Adipocyte (in vitro differentiated cells): ENCODE measurements around the gene ADSS2.

Experiments used
- DNase-seq: peaks from one replicate; pipeline ENCODE4 v3.0.0-alpha.2; 2015; ENCODE audit warnings: low read depth
- H3K27me3 ChIP-seq: replicated peaks from 2 replicates; pipeline ENCODE4 v1.7.0; 2013; ENCODE audit warnings: mild to moderate bottlenecking, low read length, moderate library complexity; ENCODE audit not compliant: control insufficient read depth, insufficient read depth
- H3K36me3 ChIP-seq: 2 replicates; pipeline ENCODE4 v1.7.0; 2013; ENCODE audit warnings: low read length, mild to moderate bottlenecking, moderate library complexity; ENCODE audit not compliant: control insufficient read depth, insufficient read depth, severe bottlenecking
- H3K4me1 ChIP-seq: 2 replicates; pipeline ENCODE4 v1.7.0; 2013; ENCODE audit warnings: mild to moderate bottlenecking, low read length, moderate library complexity; ENCODE audit not compliant: control insufficient read depth, insufficient read depth
- H3K4me3 ChIP-seq: 2 replicates; pipeline ENCODE4 v1.7.0; 2013; ENCODE audit warnings: mild to moderate bottlenecking, low read length, moderate library complexity
- H3K9ac ChIP-seq: 2 replicates; pipeline ENCODE4 v1.7.0; 2013; ENCODE audit warnings: mild to moderate bottlenecking, low read length, moderate library complexity
- H3K9me3 ChIP-seq: 2 replicates; pipeline ENCODE4 v1.7.0; 2013; ENCODE audit warnings: mild to moderate bottlenecking, low read length, moderate library complexity; ENCODE audit not compliant: control insufficient read depth

ADSS2 gene

GRCh38 chr1:244458781-244459180, 7.1 kb upstream of the ADSS2 start:
- Histone ChIP-seq H3K4me1 (peaks cover 6% of the 10 kb centered on the region), H3K9me3 (no peaks in the 10 kb centered on the region), H3K4me3 (no peak overlapping the region), H3K9ac (no peak overlapping the region), H3K36me3 (no peaks in the 10 kb centered on the region), H3K27me3 (no peaks in the 10 kb centered on the region)
- DNase-seq: no peak

- H3K9ac ChIP-seq: no peak overlapping the region
- peaks cover 13% of the 10 kb centered on the region for H3K4me1 ChIP-seq
- no peaks in the 10 kb centered on the region for H3K36me3 ChIP-seq
- no peaks in the 10 kb centered on the region for H3K9me3 ChIP-seq
- DNase-seq: no peak
- no peaks in the 10 kb centered on the region for H3K27me3 ChIP-seq
- no peak overlapping the region for H3K4me3 ChIP-seq
Observed at GRCh38 chr1:244456586-244456985, 4.9 kb upstream of the ADSS2 start.

- no peak overlapping the region for H3K9ac ChIP-seq
- H3K36me3 ChIP-seq: no peaks in the 10 kb centered on the region
- H3K4me3 ChIP-seq: peak overlapping the region; percentile 9
- no peaks in the 10 kb centered on the region for H3K27me3 ChIP-seq
- peaks cover 22% of the 10 kb centered on the region for H3K4me1 ChIP-seq
- no peak for DNase-seq
- no peaks in the 10 kb centered on the region for H3K9me3 ChIP-seq
Observed at GRCh38 chr1:244454412-244454811, 2.7 kb upstream of the ADSS2 start.

GRCh38 chr1:244451951-244452795, 464 bp upstream of the ADSS2 start:
- no peaks in the 10 kb centered on the region for H3K9me3 ChIP-seq
- DNase-seq: peak; percentile 100

GRCh38 chr1:244450597-244451538, 841 bp downstream of the ADSS2 start:
- Histone ChIP-seq H3K4me1 (peaks cover 34% of the 10 kb centered on the region), H3K36me3 (no peaks in the 10 kb centered on the region)
- peak; percentile 87 for DNase-seq

More at GRCh38 chr1:244451951-244452795, 464 bp upstream of the ADSS2 start:
- no peaks in the 10 kb centered on the region for H3K27me3 ChIP-seq
- peaks cover 31% of the 10 kb centered on the region for H3K4me1 ChIP-seq
- peak overlapping the region; percentile 99 for H3K4me3 ChIP-seq
- peak overlapping the region; percentile 80 for H3K9ac ChIP-seq
- H3K36me3 ChIP-seq: no peaks in the 10 kb centered on the region

DNA sequence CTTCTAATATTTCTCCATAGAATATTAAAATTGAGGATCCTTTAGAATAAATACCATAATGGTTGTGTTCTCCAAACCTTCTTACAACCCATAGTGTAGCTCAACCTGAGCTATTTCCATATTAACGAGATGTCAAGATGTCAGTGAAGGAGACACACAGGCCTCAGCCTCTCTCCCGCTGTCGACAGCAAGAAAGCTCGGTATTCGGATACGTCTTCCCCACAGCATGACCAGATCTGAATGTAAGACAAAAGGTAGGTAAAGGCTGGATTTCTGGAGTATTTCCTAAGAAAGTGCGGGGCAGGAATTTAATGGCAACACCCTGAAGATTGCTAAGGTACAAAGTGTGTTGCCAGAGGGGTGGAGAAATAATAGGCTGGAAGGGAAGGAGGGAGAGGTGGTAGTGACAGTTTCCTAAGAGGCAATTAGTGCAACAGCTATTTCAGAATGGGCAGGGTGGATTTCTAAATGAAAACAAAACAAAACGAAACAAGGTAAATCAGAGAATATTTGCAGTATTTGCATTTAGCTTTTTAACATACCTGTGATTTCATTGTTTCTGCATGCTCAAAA, 1.7 kb downstream of the ADSS2 start:
- no peaks in the 10 kb centered on the region for H3K27me3 ChIP-seq
- H3K36me3 ChIP-seq: no peaks in the 10 kb centered on the region
- peaks cover 42% of the 10 kb centered on the region for H3K4me1 ChIP-seq
- H3K9ac ChIP-seq: peak overlapping the region; percentile 99
- DNase-seq: no peak
- H3K9me3 ChIP-seq: no peaks in the 10 kb centered on the region
- H3K4me3 ChIP-seq: peak overlapping the region; percentile 99

More at GRCh38 chr1:244450597-244451538, 841 bp downstream of the ADSS2 start:
- H3K9me3 ChIP-seq: no peaks in the 10 kb centered on the region
- H3K27me3 ChIP-seq: no peaks in the 10 kb centered on the region
- peak overlapping the region; percentile 99 for H3K9ac ChIP-seq
- H3K4me3 ChIP-seq: peak overlapping the region; percentile 99

DNA sequence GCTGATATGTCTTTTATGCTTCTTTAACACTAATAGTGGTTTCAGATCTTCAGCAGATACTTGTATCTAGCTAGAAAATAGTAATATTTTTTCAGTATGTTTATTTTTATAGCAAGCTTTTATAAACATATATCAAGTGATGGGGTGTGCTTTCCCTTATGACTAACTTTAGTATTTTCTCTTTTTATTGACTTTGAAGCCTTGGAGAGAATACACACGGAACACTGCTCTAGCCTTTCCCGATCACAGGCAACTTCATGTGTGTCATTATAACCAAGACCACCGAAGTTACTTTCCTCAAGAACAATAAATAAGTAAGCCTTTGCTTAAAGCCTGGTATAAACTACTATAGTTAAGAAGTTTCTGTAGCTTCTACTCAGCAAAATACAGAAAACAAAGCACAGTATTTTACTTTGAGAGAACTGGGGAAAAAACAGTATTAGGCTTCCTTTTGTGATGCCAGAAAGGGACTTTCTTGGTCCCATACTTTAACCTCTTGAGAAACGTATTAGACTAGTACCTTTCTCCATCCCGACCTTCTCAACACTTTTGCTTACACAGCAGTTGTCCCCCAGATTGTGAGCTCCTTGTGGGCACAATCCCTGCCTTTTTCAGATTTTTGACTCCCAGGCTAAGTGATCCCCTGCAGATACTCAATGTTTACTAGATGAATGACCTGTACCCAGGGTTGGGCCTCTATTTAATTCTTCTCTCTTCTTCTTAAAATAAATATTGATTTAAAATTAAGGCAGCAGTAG, 3.3 kb downstream of the ADSS2 start:
- Histone ChIP-seq H3K9ac (no peak overlapping the region), H3K27me3 (no peaks in the 10 kb centered on the region), H3K4me1 (peaks cover 48% of the 10 kb centered on the region), H3K9me3 (no peaks in the 10 kb centered on the region), H3K36me3 (no peaks in the 10 kb centered on the region), H3K4me3 (no peak overlapping the region)
- no peak for DNase-seq

DNA sequence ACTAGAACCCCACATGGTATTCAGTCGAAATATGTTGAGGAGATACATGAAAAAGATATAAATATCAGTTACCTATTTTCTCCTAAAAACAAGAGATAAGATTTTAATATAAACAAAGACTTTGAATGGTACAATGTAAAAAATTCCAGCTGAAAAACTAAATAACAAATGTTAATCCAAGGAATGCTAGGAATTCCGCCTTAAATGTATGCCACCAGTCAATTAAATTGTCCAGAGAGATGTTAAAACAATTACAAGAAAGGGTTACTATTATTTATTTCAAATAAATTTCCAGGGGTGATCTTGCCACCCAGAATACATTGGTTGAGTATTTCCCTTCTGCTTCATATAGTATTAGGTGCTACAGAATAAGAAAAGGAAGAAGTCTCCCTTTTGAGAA, 4.2 kb downstream of the ADSS2 start:
- Histone ChIP-seq H3K9ac (no peak overlapping the region), H3K36me3 (no peaks in the 10 kb centered on the region), H3K4me1 (peaks cover 43% of the 10 kb centered on the region), H3K9me3 (no peaks in the 10 kb centered on the region), H3K4me3 (no peak overlapping the region), H3K27me3 (no peaks in the 10 kb centered on the region)
- no peak for DNase-seq

GRCh38 chr1:244447024-244447423, 4.7 kb downstream of the ADSS2 start:
- Histone ChIP-seq H3K36me3 (no peaks in the 10 kb centered on the region), H3K4me1 (peaks cover 40% of the 10 kb centered on the region), H3K9me3 (no peaks in the 10 kb centered on the region), H3K27me3 (no peaks in the 10 kb centered on the region), H3K4me3 (no peak overlapping the region), H3K9ac (no peak overlapping the region)
- no peak for DNase-seq

DNA sequence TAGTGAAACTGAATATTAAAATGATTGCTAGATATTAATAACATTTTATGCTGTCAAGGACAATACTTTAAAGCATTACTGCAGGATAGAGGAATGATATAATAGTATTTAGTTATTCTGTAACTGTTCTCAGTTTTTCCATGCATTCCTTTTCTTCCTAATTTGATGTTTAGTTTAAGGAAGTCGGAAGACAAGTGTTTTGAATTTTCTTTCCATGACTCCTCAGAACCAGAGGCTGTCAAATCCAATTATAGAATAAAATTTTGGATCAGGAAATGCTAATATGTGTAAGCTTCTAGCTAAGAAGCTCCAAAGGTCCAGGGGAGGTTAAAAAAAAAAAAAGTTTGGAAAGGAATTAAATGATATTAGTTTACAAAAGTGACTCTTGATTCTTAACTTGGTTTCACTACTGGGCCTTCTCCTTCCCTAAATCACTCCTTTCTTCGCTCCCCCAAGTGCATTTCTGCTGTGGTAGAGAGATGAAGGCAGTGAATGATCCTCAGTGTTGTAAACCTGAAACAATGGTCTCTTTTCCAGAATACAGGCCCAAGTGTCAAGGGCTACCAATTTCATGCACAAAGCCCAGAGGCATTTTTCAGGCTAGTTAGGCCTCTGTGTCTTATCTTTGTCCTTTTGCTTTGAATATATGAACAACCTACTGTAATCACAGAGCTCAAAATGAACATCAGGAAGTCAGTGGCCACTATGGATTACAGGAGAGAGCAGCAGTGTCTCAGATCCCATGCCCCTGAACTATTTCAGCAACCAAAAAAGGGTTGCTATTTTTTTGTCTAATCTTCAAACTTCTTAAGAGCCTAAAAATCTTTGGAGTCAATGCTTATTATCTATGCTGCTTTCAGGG, 6.2 kb downstream of the ADSS2 start:
- no peaks in the 10 kb centered on the region for H3K27me3 ChIP-seq
- no peaks in the 10 kb centered on the region for H3K9me3 ChIP-seq
- no peaks in the 10 kb centered on the region for H3K36me3 ChIP-seq
- H3K4me1 ChIP-seq: peaks cover 37% of the 10 kb centered on the region
- peak overlapping the region; percentile 19 for H3K9ac ChIP-seq
- peak; percentile 64 for DNase-seq
- no peak overlapping the region for H3K4me3 ChIP-seq
